PFSK-1 (cell line): ENCODE data around the gene FBXL7. TPM values are rescaled to one million over a fixed set of nuclear protein-coding genes. Genes with fewer than 3 reads are reported as not detected.

Experiments used
- FOXP2 ChIP-seq: optimal IDR thresholded peaks from 2 replicates; pipeline ENCODE3; 2011; ENCODE audit warnings: borderline replicate concordance, control low read depth, inconsistent platforms; ENCODE audit not compliant: insufficient read depth; ENCODE audit errors: extremely low read length, extremely low read depth
- POLR2AphosphoS5 ChIP-seq: IDR thresholded peaks from 2 replicates; pipeline ENCODE4 v1.6.1; 2012; ENCODE audit warnings: low read depth, mild to moderate bottlenecking, control low read depth, low read length, moderate library complexity
- SIN3A ChIP-seq: IDR thresholded peaks from 2 replicates; pipeline ENCODE4 v1.6.1; 2012; ENCODE audit warnings: mild to moderate bottlenecking, low read length, moderate library complexity, borderline replicate concordance; ENCODE audit not compliant: insufficient read depth
- TAF1 ChIP-seq: IDR thresholded peaks from 2 replicates; pipeline ENCODE4 v1.6.1; 2012; ENCODE audit warnings: low read length, control low read depth, borderline replicate concordance; ENCODE audit not compliant: insufficient read depth
- polyA plus RNA-seq: library from polyadenylated mRNA; unstranded; fragments of >200 nt; gene quantifications from one replicate; pipeline ENCODE4 v1.2.1, GENCODE V29; 2012; ENCODE audit warnings: low read depth, missing spikeins; ENCODE audit not compliant: insufficient read length
- TF ChIP-seq, protein P1 (sequence below), 2 experiments: IDR thresholded peaks; 2 replicates each; pipeline versions ENCODE4 v1.6.1 to v1.8.0; 2011 to 2012; ENCODE audit warnings: low read depth in 2 of 2, low read length in 2 of 2, control low read depth in 1 of 2, inconsistent platforms in 1 of 2, mild to moderate bottlenecking in 1 of 2, moderate library complexity in 1 of 2; ENCODE audit not compliant: insufficient read depth in 1 of 2

Gene FBXL7
- 11.9 TPM for polyA plus RNA-seq

DNA sequence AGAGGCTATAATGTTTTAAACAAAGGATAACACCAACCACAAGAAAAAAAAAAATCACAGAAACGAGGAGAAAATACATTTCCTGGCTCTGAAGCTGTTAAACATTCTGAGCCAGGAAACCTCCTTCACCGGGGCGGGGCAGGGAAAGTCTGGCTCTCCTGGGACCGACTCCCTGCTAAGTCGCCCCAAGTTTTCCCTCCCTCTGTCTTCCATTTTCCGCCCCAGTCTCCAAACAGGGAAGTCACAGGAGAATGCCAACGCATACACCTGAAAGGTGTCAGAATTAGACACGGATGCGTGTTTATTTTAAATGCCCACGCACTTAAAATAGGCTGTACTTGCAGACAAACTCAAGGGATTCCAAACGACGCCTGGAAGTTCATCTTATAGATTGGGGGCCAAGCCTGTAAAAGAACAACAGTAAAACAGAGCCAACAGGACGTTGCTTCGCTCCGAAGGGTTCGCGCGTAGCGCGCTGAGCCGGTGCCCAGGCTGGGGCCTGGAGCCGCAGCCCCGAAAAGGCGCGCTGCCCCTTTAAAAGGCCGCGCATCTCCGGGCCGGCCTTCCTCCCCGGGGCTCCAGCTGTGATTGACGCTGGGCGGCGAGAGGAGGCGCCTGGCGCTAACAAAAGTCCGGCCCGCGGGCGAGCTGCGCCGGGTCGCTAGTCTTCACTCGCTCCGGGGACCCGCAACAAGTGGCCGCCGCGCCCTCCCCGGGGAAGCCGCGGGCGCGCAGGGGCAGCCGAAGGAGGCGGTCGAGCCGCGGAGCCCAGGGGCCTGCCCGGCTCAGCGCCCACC is at the start of gene FBXL7:
FBXL7 (plus strand) TSS at position 653 of the 797 bp plus-strand sequence.
- TF ChIP-seq SIN3A (0 out of 2 replicates have a peak, but pooled peaks have one; percentile 37), POLR2AphosphoS5 (peak; percentile 60; the same call in 1 of the 2 replicates), FOXP2 (peak; percentile 65), TAF1 (0 out of 2 replicates have a peak, but pooled peaks have one; percentile 33)
- TF ChIP-seq, protein P1, sequence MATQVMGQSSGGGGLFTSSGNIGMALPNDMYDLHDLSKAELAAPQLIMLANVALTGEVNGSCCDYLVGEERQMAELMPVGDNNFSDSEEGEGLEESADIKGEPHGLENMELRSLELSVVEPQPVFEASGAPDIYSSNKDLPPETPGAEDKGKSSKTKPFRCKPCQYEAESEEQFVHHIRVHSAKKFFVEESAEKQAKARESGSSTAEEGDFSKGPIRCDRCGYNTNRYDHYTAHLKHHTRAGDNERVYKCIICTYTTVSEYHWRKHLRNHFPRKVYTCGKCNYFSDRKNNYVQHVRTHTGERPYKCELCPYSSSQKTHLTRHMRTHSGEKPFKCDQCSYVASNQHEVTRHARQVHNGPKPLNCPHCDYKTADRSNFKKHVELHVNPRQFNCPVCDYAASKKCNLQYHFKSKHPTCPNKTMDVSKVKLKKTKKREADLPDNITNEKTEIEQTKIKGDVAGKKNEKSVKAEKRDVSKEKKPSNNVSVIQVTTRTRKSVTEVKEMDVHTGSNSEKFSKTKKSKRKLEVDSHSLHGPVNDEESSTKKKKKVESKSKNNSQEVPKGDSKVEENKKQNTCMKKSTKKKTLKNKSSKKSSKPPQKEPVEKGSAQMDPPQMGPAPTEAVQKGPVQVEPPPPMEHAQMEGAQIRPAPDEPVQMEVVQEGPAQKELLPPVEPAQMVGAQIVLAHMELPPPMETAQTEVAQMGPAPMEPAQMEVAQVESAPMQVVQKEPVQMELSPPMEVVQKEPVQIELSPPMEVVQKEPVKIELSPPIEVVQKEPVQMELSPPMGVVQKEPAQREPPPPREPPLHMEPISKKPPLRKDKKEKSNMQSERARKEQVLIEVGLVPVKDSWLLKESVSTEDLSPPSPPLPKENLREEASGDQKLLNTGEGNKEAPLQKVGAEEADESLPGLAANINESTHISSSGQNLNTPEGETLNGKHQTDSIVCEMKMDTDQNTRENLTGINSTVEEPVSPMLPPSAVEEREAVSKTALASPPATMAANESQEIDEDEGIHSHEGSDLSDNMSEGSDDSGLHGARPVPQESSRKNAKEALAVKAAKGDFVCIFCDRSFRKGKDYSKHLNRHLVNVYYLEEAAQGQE (IDR thresholded peaks at IDR 0.05; ENCODE audit: insufficient read depth in 1 of 2, low read depth in 2 of 2, low read length in 2 of 2), result no peak

DNA sequence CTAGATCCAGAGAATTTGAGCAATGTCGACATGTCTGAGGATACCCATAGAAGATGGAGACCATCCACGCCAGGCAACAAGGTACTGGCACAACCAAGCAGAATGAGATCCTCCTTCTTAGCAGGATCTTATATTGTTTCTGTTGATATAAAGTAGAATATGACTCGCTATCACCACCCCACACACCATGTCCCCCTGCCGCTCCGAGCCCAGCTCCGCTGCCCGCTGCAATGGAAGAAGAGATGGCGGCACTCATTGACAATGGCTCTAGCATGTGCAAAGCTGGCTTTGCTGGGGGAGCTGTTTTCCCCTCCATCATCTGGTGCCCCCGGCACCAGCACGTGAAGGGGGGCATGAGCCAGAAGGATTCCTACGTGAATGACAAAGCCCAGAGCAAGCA is 49.5 kb upstream of the FBXL7 start:
- TF ChIP-seq POLR2AphosphoS5 (no peak), FOXP2 (no peak), SIN3A (no peak), TAF1 (no peak)
- TF ChIP-seq, protein P1 (IDR thresholded peaks at IDR 0.05; ENCODE audit: insufficient read depth in 1 of 2, low read depth in 2 of 2, low read length in 2 of 2), result no peak

DNA sequence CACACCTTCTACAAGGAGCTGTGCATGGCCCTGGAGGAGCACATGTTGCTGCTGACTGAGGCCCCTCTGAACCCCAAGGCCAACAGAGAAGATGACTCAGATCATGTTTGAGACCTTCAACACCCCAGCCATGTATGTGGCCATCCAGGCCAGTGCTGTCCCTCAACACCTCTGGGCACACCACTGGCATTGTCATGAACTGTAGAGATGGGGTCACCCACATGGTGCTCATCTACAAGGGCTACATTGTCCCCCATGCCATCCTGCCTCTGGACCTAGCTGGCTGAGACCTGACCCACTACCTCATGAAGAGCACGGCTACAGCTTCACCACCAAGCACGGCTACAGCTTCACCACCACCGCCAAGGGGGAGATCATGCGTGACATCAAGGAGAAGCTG is 49.0 kb upstream of the FBXL7 start:
- TF ChIP-seq FOXP2 (no peak), TAF1 (no peak), SIN3A (no peak), POLR2AphosphoS5 (no peak)
- TF ChIP-seq, protein P1 (IDR thresholded peaks at IDR 0.05; ENCODE audit: insufficient read depth in 1 of 2, low read depth in 2 of 2, low read length in 2 of 2), result no peak

DNA sequence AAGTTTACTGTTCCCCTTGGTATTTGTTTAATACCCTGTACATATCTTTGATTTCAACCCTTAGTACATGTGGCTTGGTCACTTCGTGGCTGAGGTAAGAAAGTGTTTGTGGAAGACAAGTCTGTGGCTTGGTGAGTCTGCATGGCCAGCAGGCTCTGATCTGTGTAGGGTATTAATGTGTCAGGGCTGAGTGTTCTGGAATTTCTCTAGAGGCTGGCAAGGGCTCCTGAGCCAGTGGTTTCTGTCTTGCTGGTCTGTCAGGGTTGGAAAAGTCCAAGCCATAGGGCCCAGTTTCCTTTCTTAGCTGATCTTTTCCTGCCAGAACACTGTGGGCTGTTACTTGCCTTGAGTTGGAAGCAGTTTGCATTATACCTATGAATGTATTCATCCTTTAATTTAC is 48.0 kb upstream of the FBXL7 start:
- TF ChIP-seq, protein P1 (IDR thresholded peaks at IDR 0.05; ENCODE audit: insufficient read depth in 1 of 2, low read depth in 2 of 2, low read length in 2 of 2), result no peak

DNA sequence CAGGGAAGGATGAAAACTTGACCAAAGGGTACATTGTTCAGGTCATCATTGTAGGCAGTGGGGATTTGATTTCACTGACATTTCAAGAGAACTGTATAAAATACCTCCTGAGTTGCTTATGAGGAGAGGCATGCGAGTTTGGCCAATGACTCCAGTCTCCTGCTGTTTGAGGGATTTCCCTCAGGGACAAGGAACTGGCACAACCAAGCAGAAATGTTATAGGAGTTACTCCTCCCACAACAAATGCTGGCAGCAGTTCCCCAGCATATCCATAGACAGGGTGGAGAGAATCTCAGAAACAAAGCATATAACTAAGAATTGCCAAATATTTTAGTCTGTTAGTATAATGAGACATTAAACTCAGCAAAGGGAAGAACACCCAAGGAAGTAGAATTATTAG is 47.2 kb upstream of the FBXL7 start:
- TF ChIP-seq TAF1 (no peak), FOXP2 (no peak), SIN3A (no peak), POLR2AphosphoS5 (no peak)
- TF ChIP-seq, protein P1 (IDR thresholded peaks at IDR 0.05; ENCODE audit: insufficient read depth in 1 of 2, low read depth in 2 of 2, low read length in 2 of 2), result no peak
